Measurements from ENCODE around the gene CNPY2.

DNA sequence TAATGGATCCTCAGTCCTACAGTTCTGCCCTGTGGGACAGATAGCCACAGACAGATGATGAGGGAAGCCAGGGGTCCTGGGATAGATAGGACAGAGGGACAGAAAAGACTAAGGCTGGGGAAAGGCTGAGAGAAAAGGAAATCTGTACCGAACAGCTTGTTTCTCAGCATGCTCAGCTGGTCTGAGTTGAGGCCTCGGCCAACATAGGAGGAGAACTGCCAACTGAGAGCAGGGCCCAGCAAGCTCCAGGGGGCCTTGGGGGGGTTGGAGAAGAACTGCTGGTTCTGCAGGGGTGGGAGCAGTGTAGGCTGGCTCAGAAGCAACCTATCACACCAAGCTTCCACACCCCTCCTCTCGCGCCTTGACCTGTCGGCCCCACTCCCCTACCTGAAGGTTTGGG lies 33.0 kb upstream of the CNPY2 start:
- TF ChIP-seq POLR2A (IDR thresholded peaks at IDR 0.05) (no peak), EP300 (IDR thresholded peaks at IDR 0.05) (no peak)
